ENCODE results near the gene KCNQ1OT1. TPM values are rescaled to one million over a fixed set of nuclear protein-coding genes. Genes with fewer than 3 reads are reported as not detected.

KCNQ1OT1 gene
- total RNA-seq, 1 donor from 2014 or later: 3.9 TPM

DNA sequence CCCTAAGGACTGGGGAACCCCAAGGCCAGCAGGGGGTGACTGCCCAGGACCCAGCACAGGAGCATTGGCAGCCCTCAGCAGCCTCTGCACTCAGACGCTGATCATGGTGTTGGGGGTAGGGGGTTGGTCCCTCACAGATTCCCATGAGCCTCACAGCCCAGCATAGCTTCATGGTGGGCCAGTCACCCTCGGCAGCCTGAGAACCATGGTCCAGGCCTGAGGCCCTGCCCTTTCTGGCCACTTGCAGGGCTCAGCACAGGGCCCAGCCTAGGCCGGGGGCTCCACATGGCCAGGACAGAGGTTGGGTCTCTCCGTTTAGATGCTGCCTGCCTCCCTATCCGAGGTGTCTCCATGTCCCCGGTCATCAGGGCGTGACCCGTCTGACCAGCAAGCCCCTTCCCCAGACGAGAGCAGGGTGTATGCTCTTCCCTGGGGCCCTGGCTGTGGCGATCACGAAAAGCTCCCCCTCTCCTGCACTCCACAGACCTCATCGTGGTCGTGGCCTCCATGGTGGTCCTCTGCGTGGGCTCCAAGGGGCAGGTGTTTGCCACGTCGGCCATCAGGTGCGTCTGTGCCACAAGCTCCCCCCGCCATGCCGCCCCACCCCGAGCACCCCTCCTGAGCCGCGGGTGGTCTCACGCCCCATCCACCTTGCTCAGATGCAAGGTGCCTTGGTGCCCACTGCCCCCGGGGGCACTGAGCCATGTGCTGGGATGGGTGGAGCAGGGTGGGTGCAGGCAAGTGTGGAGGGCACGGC is 128.8 kb downstream of the KCNQ1OT1 start:
- Mint-ChIP-seq H3K9me3 (ENCODE audit: unreplicated experiment) (no peaks in the 10 kb centered on the region), H3K4me3 (ENCODE audit: unreplicated experiment) (no peak overlapping the region), H3K27ac (ENCODE audit: unreplicated experiment) (no peak overlapping the region), H3K4me1 (ENCODE audit: unreplicated experiment) (no peaks in the 10 kb centered on the region), H3K36me3 (ENCODE audit: unreplicated experiment) (no peaks in the 10 kb centered on the region), H3K27me3 (ENCODE audit: unreplicated experiment) (no peaks in the 10 kb centered on the region)
- no peak for TF ChIP-seq CTCF (IDR thresholded peaks at IDR 0.05)
- DNase-seq (ENCODE audit: extremely low spot score, unreplicated experiment): no peak

GRCh38 chr11:2570211-2570811 is 129.5 kb downstream of the KCNQ1OT1 start:
- no peaks in the 10 kb centered on the region for H3K36me3 Mint-ChIP-seq (ENCODE audit: unreplicated experiment)
- no peaks in the 10 kb centered on the region for H3K27me3 Mint-ChIP-seq (ENCODE audit: unreplicated experiment)
- DNase-seq (ENCODE audit: extremely low spot score, unreplicated experiment): no peak
- H3K27ac Mint-ChIP-seq (ENCODE audit: unreplicated experiment): no peak overlapping the region
- TF ChIP-seq CTCF (IDR thresholded peaks at IDR 0.05): no peak
- no peak overlapping the region for H3K4me3 Mint-ChIP-seq (ENCODE audit: unreplicated experiment)
- H3K9me3 Mint-ChIP-seq (ENCODE audit: unreplicated experiment): no peaks in the 10 kb centered on the region
- H3K4me1 Mint-ChIP-seq (ENCODE audit: unreplicated experiment): no peaks in the 10 kb centered on the region

- Mint-ChIP-seq H3K27ac (ENCODE audit: unreplicated experiment) (no peak overlapping the region), H3K27me3 (ENCODE audit: unreplicated experiment) (no peaks in the 10 kb centered on the region), H3K9me3 (ENCODE audit: unreplicated experiment) (no peaks in the 10 kb centered on the region), H3K36me3 (ENCODE audit: unreplicated experiment) (no peaks in the 10 kb centered on the region), H3K4me1 (ENCODE audit: unreplicated experiment) (no peaks in the 10 kb centered on the region), H3K4me3 (ENCODE audit: unreplicated experiment) (no peak overlapping the region)
- TF ChIP-seq CTCF (IDR thresholded peaks at IDR 0.05): no peak
- no peak for DNase-seq (ENCODE audit: extremely low spot score, unreplicated experiment)
Measured at GRCh38 chr11:2569731-2570210, 130.0 kb downstream of the KCNQ1OT1 start.

GRCh38 chr11:2569321-2569721 is 130.5 kb downstream of the KCNQ1OT1 start:
- no peaks in the 10 kb centered on the region for H3K9me3 Mint-ChIP-seq (ENCODE audit: unreplicated experiment)
- H3K36me3 Mint-ChIP-seq (ENCODE audit: unreplicated experiment): no peaks in the 10 kb centered on the region
- no peak overlapping the region for H3K4me3 Mint-ChIP-seq (ENCODE audit: unreplicated experiment)
- no peak overlapping the region for H3K27ac Mint-ChIP-seq (ENCODE audit: unreplicated experiment)
- no peaks in the 10 kb centered on the region for H3K4me1 Mint-ChIP-seq (ENCODE audit: unreplicated experiment)
- H3K27me3 Mint-ChIP-seq (ENCODE audit: unreplicated experiment): peaks cover 2% of the 10 kb centered on the region
- DNase-seq (ENCODE audit: extremely low spot score, unreplicated experiment): no peak
- TF ChIP-seq CTCF (IDR thresholded peaks at IDR 0.05): no peak

GRCh38 chr11:2567026-2567671 is 132.6 kb downstream of the KCNQ1OT1 start:
- no peaks in the 10 kb centered on the region for H3K36me3 Mint-ChIP-seq (ENCODE audit: unreplicated experiment)
- H3K9me3 Mint-ChIP-seq (ENCODE audit: unreplicated experiment): no peaks in the 10 kb centered on the region
- no peak for DNase-seq (ENCODE audit: extremely low spot score, unreplicated experiment)
- no peak overlapping the region for H3K4me3 Mint-ChIP-seq (ENCODE audit: unreplicated experiment)
- H3K4me1 Mint-ChIP-seq (ENCODE audit: unreplicated experiment): no peaks in the 10 kb centered on the region
- no peak for TF ChIP-seq CTCF (IDR thresholded peaks at IDR 0.05)
- no peak overlapping the region for H3K27ac Mint-ChIP-seq (ENCODE audit: unreplicated experiment)
- peaks cover 2% of the 10 kb centered on the region for H3K27me3 Mint-ChIP-seq (ENCODE audit: unreplicated experiment)

All from osteocyte (in vitro differentiated cells).